Lung microvascular endothelial cell (primary cell): ENCODE results near the gene PLD4. TPM values are rescaled to one million over a fixed set of nuclear protein-coding genes. Genes with fewer than 3 reads are reported as not detected.
"Not testable (repeated sequence)": the region's sequence is repeated elsewhere in the genome, so short reads cannot be mapped to it uniquely, and the experiment has no call there.

ENCODE experiments used
- DNase-seq, 2 donors: peaks; one replicate each; pipeline versions ENCODE4 v3.0.0 to v3.0.0-alpha.2; 2010; ENCODE audit warnings: low read depth in 2 of 2
- total RNA-seq: library from RNA; depleted of rRNA; stranded (reverse); fragments of >200 nt; gene quantifications from 2 replicates; pipeline ENCODE4 v1.2.1, GENCODE V29; 2014

Gene PLD4
- total RNA-seq, 1 donor from 2014 or later, result not detected

DNA sequence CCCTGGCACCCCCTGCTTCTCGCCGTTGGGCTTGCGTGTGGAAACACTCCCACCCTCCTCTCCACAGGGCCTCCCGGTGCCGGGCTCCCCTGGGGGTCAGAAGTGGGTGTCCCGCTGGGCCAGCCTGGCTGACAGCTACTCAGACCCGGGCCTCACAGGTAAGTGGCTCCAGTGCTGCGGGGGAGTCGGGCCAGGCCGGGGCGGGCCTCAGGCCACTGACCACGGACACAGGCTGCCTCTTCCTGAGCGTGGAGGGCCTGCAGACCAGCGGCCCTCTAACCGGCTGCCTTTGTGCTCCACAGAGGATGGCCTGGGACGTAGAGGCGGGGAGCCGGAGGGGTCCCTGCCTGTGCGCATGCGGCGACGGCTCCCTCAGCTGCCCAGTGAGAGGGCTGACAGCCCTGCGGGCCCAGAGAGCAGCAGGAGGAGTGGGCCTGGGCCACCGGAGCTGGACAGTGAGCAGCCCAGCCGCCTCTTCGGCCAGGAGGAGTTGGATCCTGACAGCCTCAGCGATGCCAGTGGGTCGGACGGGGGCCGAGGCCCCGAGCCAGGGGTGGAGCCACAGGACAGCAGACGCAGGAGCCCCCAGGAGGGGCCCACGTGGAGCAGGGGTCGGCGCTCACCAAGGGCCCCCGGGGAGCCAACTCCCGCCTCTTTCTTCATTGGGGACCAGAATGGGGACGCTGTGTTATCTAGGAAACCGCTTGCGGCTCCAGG lies 38.5 kb upstream of the PLD4 start:
- DNase-seq, result no peak

DNA sequence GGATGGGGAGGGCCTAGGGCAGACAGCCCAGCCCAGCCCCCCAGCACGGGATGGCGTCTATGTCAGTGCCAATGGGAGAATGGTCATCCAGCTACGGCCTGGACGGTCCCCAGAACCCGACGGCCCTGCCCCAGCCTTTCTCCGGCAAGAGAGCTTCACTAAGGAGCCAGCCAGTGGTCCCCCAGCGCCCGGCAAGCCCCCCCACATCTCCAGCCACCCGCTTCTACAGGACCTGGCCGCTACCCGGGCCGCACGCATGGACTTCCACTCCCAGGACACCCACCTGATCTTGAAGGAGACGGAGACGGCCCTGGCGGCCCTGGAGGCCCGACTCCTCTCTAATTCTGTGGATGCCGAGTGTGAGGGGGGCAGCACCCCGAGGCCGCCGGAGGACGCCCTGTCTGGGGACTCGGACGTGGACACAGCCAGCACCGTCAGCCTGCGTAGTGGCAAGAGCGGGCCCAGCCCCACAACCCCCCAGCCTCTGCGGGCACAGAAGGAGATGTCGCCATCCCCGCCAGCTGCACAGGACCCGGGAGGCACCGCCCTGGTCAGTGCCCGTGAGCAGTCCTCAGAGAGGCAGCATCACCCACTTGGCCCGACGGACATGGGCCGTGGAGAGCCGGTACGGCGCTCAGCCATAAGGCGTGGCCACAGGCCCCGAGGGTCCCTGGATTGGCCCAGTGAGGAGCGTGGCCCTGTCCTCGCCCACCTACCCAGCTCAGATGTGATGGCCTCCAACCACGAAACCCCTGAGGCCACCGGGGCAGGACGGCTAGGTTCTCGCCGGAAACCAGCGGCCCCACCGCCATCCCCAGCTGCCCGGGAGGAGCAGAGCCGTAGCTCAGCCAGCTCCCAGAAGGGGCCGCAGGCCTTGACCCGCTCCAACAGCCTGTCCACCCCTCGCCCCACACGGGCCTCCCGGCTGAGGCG lies 37.7 kb upstream of the PLD4 start:
- no peak for DNase-seq

GRCh38 chr14:104887623-104888488 lies 36.8 kb upstream of the PLD4 start:
- no peak for DNase-seq

- DNase-seq, result no peak
Observed at GRCh38 chr14:104888489-104889374, 35.9 kb upstream of the PLD4 start.

- no peak for DNase-seq
Observed at GRCh38 chr14:104889375-104889757, 35.3 kb upstream of the PLD4 start.

DNA sequence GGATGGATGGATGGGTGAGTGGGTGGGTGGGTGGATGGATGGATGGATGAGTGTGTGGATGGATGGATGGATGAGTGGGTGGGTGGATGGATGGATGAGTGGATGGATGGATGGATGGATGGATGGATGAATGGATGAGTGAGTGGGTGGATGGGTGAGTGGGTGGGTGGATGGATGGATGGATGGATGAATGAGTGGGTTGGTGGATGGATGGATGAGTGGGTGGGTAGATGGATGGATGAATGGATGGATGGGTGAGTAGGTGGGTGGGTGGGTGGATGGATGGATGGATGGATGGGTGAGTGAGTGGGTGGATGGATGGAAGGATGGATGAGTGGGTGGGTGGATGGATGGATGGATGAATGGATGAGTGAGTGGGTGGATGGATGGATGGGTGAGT lies 34.4 kb upstream of the PLD4 start:
- not testable (repeated sequence) for DNase-seq

GRCh38 chr14:104891121-104891551 lies 33.5 kb upstream of the PLD4 start:
- DNase-seq, result no peak

- no peak for DNase-seq
Observed at GRCh38 chr14:104891664-104892530, 32.8 kb upstream of the PLD4 start.

GRCh38 chr14:104892531-104893434 lies 31.9 kb upstream of the PLD4 start:
- DNase-seq, result no peak

- DNase-seq, result no peak
Observed at GRCh38 chr14:104893435-104894207, 31.1 kb upstream of the PLD4 start.

- peak in 1 of 2 donors; percentile 36 for DNase-seq
Observed at GRCh38 chr14:104894331-104895206, 30.1 kb upstream of the PLD4 start.

DNA sequence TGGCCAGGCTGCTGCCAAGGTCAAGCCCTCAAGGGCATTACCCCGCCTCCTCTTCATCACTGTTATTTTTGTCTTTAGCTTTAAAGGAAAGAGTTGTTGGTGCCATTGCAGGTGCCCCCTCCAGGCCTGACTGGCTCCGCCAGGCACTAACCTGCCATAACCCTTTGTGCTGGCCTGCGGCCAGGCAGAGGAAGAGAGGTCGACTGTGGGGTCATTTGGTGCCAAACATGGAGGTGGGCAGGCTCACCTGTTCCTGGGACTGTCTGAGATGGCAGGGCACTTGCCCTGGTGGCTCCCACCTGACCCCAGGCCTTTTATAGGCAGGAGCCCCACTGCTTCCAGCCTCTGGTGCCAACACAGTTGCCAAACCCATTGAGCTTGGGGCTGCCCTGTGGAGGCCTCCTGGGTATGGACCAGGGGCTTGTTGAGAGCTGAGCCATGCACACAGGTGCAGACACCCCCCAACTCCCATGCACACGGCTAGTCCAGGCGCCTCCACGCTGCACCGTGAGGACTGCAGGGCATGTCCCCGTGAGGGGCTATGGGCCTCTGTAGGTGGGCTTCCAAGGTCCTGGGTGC lies 29.4 kb upstream of the PLD4 start:
- DNase-seq, result no peak

GRCh38 chr14:104895786-104896661 lies 28.7 kb upstream of the PLD4 start:
- peak; percentile 21 to 36 for DNase-seq

DNA sequence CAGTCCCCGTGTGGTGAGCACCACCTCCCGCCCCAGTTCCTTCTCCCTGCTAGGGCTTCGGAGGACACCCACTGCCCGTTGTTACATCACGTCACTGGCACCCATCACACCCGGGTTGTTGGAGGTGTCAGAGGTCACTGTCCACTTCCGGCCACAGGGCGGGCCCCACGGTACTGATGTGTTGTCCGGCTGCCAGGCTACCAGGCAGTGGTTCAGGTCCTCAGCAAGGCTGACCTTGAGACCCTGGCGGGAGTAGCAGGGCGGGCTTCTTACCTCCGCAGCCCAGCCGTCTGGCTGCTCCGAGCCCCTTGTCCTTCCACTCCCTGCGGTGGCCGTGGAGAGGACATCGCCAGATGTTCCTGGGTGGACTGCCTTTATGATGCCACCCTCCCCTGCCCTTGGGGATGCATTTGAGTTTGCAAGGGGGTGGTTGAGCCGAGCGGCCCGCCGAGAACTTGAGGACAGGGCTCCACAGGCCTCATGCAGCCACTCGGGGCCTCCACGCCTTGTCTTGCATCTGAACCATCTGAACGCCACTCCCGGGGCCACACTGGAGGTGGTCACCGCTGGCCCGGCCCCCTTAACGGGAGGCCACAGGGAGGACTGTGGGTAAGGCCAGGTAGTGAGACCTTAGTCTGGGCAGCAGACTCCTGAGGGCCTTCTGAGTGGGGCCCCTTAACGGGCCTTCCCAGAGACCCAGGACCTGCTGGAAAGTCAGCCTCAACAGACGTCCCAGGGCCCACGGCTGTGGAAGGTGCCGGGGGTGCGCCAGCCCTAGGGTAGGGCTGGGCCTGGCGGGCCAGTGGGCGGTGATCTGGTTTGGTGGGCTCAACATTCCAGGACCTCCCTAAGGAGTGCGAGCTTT lies 27.1 kb upstream of the PLD4 start:
- DNase-seq, result peak in 1 of 2 donors; percentile 1

DNA sequence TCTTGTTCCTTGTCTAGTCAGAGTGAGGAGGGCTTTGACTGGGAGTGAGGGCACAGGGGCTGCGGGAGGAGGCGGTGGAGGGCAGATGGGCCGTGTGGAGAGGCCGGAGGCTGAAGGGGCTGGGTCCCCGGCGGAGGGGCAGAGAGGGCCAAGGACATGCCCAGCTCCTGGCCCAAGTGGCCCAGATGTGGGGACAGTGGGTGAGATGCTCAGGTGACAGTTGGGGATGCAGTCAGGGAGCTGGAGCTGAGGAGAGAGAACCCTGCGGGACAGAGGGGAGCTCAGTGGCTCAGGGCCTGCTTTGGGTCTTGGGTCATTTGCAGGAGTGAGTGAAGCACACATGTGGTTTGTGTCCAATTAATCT lies 26.5 kb upstream of the PLD4 start:
- no peak for DNase-seq
